ENCODE data around the gene RNF25. TPM values are rescaled to one million over a fixed set of nuclear protein-coding genes. Genes with fewer than 3 reads are reported as not detected.

RNF25 gene
- polyA plus RNA-seq, 2 of the 4 experiments (the other 2 are of a cell fraction): 33.8 to 61.5 TPM

DNA sequence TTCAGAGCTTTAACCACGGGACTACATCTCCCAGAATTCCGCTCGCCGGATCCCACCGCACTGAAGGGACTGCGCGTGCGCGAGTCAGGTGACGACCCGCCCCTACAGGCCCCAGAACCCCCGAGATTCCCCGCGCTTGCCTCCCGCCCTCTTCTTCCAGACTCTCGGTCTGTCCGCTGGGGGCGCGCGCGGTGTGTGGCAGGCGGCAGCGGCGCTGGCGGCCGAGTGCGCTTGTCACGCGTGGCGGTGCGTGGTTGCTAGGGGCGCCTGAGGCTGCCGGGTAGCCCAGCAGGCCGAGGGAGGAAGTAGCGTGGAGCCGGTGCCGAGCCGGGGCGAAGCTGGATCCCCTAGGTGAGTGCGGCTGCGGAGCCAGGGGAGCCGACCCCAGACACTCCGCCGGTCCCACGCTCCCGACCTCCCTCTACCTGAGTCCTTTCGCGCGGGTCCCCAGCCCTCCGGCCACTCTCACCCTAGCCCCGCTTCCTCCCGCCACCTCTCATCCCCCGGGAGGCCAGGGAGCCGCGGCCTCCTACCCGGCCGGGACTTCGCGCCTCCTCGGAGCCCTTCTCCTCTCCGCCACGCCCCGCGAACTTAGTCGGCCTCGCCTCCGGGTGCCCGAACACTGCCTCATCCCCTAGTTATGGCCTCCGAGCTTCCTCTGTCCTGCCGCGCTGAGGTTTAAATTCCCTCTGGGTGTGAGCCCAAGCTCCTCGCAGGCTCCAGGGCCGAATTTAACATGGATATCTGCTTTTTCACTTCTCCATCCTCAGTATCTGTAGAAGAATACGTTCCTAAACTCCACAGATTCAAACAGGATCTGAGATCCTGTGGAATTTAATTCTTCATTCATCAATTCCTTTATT lies 39.1 kb upstream of the RNF25 start, which contains the start of gene TTLL4 (continued):
- TF ChIP-seq JUN (IDR thresholded peaks at IDR 0.05): peak in 1 of 2 experiments; percentile 65; a peak in 2 of 5 replicates
- no peak for TF ChIP-seq CHD2 (IDR thresholded peaks at IDR 0.05; ENCODE audit: low read length, partially characterized antibody)
- TF ChIP-seq RCOR1 (IDR thresholded peaks at IDR 0.05; ENCODE audit: low read depth, low read length): no peak

GRCh38 chr2:218710334-218710686 lies 38.5 kb upstream of the RNF25 start:
- FAIRE-seq (no peak), DNase-seq (ENCODE audit: low read depth in 1 of 2, low spot score in 1 of 2) (no peak), ATAC-seq (peak; percentile 3 to 7; a peak in 4 of 6 replicates)
- H3K9me3 ChIP-seq: no peaks in the 10 kb centered on the region
- 70% methylated on average over 14 of the region's 14 CpGs for WGBS (ENCODE audit: missing lambda C conversion rate)
- no peak overlapping the region; the same call in 2 of the 3 replicates for H3K4me3 ChIP-seq
- H3K4me2 ChIP-seq: peak overlapping the region; percentile 47
- no peak for TF ChIP-seq HOXB5 (CRISPR knock-in tag; IDR thresholded peaks at IDR 0.05)
- no peak for TF ChIP-seq JUNB (IDR thresholded peaks at IDR 0.05)
- TF ChIP-seq ZNF302 (CRISPR knock-in tag; IDR thresholded peaks at IDR 0.05): no peak
- CTCF ChIA-PET: interaction anchor here (0.6 to 5.2 kb wide), 30 partner anchors 8 to 270 kb away, joined by 3 to 54 read pairs (median 4); partner anchors contain the start of genes BCS1L, RNF25, STK36 and ZNF142
- POLR2A ChIA-PET: interaction anchor here (0.6 to 1.6 kb wide), 7 partner anchors 17 to 199 kb away, joined by 3 to 6 read pairs (median 3); partner anchors contain the start of gene PLCD4
- peaks cover 10% of the 10 kb centered on the region; the same call in 2 of the 3 replicates for H3K4me1 ChIP-seq
- no peak overlapping the region for H3K27ac ChIP-seq

DNA sequence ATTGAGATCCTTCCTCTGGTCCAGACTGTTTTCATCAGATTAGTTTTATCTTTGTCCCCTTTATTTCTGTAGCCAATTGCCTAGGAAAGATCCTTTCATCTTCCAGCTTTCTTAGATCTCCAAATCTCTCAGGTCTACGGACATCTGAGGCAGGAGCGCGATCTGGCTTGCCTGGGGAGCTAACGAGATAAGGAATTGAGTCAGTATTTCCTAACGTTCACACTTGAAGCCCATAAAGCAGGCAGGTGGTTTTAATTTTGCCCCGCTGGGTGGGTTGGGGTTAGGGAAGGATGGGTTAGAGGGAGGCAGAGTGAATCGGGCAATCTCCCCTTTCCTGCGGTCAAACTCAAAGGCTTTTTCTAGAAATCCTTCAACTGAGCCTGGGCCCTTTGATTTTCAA lies 38.1 kb upstream of the RNF25 start:
- ATAC-seq: no peak
- Histone ChIP-seq H3K4me3 (no peak overlapping the region), H3K4me2 (no peak overlapping the region; the same call in 2 of the 3 replicates), H3K27ac (no peak overlapping the region), H3K9me3 (no peaks in the 10 kb centered on the region), H3K4me1 (peaks cover 10% of the 10 kb centered on the region; the same call in 2 of the 3 replicates)
- FAIRE-seq: no peak
- TF ChIP-seq CBX8 (IDR thresholded peaks at IDR 0.05): no peak
- TF ChIP-seq, protein P1, sequence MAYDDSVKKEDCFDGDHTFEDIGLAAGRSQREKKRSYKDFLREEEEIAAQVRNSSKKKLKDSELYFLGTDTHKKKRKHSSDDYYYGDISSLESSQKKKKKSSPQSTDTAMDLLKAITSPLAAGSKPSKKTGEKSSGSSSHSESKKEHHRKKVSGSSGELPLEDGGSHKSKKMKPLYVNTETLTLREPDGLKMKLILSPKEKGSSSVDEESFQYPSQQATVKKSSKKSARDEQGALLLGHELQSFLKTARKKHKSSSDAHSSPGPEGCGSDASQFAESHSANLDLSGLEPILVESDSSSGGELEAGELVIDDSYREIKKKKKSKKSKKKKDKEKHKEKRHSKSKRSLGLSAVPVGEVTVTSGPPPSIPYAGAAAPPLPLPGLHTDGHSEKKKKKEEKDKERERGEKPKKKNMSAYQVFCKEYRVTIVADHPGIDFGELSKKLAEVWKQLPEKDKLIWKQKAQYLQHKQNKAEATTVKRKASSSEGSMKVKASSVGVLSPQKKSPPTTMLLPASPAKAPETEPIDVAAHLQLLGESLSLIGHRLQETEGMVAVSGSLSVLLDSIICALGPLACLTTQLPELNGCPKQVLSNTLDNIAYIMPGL (CRISPR knock-in tag; IDR thresholded peaks at IDR 0.05; ENCODE audit: borderline replicate concordance): no peak
- no peak for TF ChIP-seq CHD4 (IDR thresholded peaks at IDR 0.05; ENCODE audit: borderline replicate concordance)
- TF ChIP-seq, protein P2, sequence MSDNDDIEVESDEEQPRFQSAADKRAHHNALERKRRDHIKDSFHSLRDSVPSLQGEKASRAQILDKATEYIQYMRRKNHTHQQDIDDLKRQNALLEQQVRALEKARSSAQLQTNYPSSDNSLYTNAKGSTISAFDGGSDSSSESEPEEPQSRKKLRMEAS (IDR thresholded peaks at IDR 0.05): no peak
- TF ChIP-seq ZSCAN20 (CRISPR knock-in tag; IDR thresholded peaks at IDR 0.05): no peak
- no peak for TF ChIP-seq POLR2AphosphoS2 (conservative IDR thresholded peaks at IDR 0.05; ENCODE audit: low read length)
- no peak for TF ChIP-seq NFE2L2 (conservative IDR thresholded peaks at IDR 0.05; ENCODE audit: low read length)
- TF ChIP-seq POLR2A (IDR thresholded peaks at IDR 0.05; ENCODE audit: low read length): no peak
- TF ChIP-seq FOSL2 (IDR thresholded peaks at IDR 0.05): no peak
- no peak for TF ChIP-seq FOSL2 (CRISPR knock-in tag; IDR thresholded peaks at IDR 0.05)
- TF ChIP-seq ZFP36 (IDR thresholded peaks at IDR 0.05; ENCODE audit: borderline replicate concordance, partially characterized antibody): no peak
- TF ChIP-seq, protein P3, sequence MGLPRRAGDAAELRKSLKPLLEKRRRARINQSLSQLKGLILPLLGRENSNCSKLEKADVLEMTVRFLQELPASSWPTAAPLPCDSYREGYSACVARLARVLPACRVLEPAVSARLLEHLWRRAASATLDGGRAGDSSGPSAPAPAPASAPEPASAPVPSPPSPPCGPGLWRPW (IDR thresholded peaks at IDR 0.05): no peak
- TF ChIP-seq EHMT2 (IDR thresholded peaks at IDR 0.05; ENCODE audit: low read depth): no peak
- no peak for TF ChIP-seq ZC3H11A (IDR thresholded peaks at IDR 0.05)
- no peak for TF ChIP-seq PHF8 (IDR thresholded peaks at IDR 0.05; ENCODE audit: borderline replicate concordance, low read depth)
- TF ChIP-seq BHLHE40 (IDR thresholded peaks at IDR 0.05; ENCODE audit: low read depth, low read length): no peak; the same call in 1 of the 2 replicates
- no peak for TF ChIP-seq TFCP2L1 (CRISPR knock-in tag; IDR thresholded peaks at IDR 0.05)
- no peak for TF ChIP-seq HEYL (CRISPR knock-in tag; IDR thresholded peaks at IDR 0.05)
- no peak for TF ChIP-seq RFX5 (IDR thresholded peaks at IDR 0.05)
- ChIA-PET POLR2A (interaction anchor here (0.6 to 1.6 kb wide), 6 partner anchors 17 to 200 kb away, joined by 3 to 6 read pairs (median 4); partner anchors contain the start of gene PLCD4), CTCF (interaction anchor here (0.6 to 5.2 kb wide), 29 partner anchors 8 to 270 kb away, joined by 3 to 54 read pairs (median 5); partner anchors contain the start of genes BCS1L, RNF25, STK36 and ZNF142)
- 81% methylated on average over 8 of the region's 8 CpGs for WGBS (ENCODE audit: missing lambda C conversion rate)
- DNase-seq (ENCODE audit: low read depth in 1 of 2, low spot score in 1 of 2): no peak

Measured in A549 (cell line).